Ishikawa (cell line): ENCODE measurements around the gene HNMT.

ENCODE experiments used
- CEBPB ChIP-seq: IDR thresholded peaks from 2 replicates; pipeline ENCODE4 v1.6.1; 2012
- CREB1 ChIP-seq: IDR thresholded peaks from 2 replicates; pipeline ENCODE4 v1.6.1; 2012; ENCODE audit warnings: low read depth
- EGR1 ChIP-seq: IDR thresholded peaks from 2 replicates; pipeline ENCODE4 v1.6.1; 2012
- EP300 ChIP-seq: IDR thresholded peaks from 2 replicates; pipeline ENCODE4 v1.6.1; 2012; ENCODE audit warnings: borderline replicate concordance
- NFIC ChIP-seq: IDR thresholded peaks from 2 replicates; pipeline ENCODE4 v1.6.1; 2012
- RAD21 ChIP-seq: IDR thresholded peaks from 2 replicates; pipeline ENCODE4 v1.6.1; 2012; ENCODE audit warnings: low read depth
- TAF1 ChIP-seq: IDR thresholded peaks from 2 replicates; pipeline ENCODE4 v1.6.1; 2012; ENCODE audit warnings: low read depth, mild to moderate bottlenecking
- TCF12 ChIP-seq: IDR thresholded peaks from 2 replicates; pipeline ENCODE4 v1.6.1; 2012; ENCODE audit warnings: low read depth
- YY1 ChIP-seq: IDR thresholded peaks from 2 replicates; pipeline ENCODE4 v1.6.1; 2012; ENCODE audit warnings: low read depth
- ZBTB7A ChIP-seq: IDR thresholded peaks from 2 replicates; pipeline ENCODE4 v1.6.1; 2012; ENCODE audit warnings: low read depth
- TF ChIP-seq, protein P1 (sequence below): IDR thresholded peaks from 2 replicates; pipeline ENCODE4 v1.6.1; 2012; ENCODE audit warnings: low read depth, mild to moderate bottlenecking
- TF ChIP-seq, protein P2 (sequence below): IDR thresholded peaks from 2 replicates; pipeline ENCODE4 v1.6.1; 2012

DNA sequence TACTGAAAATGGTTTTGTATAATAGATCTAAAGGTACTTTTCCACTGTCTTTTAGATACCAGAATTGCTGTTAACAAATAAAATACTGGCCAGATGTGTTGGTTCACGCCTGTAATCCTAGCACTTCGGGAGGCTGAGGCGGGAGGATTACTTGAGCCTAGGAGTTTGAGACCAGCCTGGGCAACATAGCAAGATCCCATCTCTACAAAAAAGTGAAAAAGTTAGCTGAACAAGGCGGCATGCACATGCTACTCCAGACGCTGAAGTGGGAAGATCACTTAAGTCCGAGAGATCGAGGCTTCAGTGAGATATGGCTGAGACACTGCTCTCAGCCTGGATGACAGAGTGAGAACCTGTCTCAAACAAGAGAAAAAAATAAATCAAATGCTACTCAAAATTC lies 2.8 kb downstream of the HNMT start:
- TF ChIP-seq CEBPB (no peak), RAD21 (no peak), YY1 (no peak), TCF12 (no peak), TAF1 (no peak), NFIC (no peak), EP300 (no peak), CREB1 (no peak), ZBTB7A (no peak), EGR1 (no peak)
- TF ChIP-seq, protein P1, sequence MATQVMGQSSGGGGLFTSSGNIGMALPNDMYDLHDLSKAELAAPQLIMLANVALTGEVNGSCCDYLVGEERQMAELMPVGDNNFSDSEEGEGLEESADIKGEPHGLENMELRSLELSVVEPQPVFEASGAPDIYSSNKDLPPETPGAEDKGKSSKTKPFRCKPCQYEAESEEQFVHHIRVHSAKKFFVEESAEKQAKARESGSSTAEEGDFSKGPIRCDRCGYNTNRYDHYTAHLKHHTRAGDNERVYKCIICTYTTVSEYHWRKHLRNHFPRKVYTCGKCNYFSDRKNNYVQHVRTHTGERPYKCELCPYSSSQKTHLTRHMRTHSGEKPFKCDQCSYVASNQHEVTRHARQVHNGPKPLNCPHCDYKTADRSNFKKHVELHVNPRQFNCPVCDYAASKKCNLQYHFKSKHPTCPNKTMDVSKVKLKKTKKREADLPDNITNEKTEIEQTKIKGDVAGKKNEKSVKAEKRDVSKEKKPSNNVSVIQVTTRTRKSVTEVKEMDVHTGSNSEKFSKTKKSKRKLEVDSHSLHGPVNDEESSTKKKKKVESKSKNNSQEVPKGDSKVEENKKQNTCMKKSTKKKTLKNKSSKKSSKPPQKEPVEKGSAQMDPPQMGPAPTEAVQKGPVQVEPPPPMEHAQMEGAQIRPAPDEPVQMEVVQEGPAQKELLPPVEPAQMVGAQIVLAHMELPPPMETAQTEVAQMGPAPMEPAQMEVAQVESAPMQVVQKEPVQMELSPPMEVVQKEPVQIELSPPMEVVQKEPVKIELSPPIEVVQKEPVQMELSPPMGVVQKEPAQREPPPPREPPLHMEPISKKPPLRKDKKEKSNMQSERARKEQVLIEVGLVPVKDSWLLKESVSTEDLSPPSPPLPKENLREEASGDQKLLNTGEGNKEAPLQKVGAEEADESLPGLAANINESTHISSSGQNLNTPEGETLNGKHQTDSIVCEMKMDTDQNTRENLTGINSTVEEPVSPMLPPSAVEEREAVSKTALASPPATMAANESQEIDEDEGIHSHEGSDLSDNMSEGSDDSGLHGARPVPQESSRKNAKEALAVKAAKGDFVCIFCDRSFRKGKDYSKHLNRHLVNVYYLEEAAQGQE, result no peak
- TF ChIP-seq, protein P2, sequence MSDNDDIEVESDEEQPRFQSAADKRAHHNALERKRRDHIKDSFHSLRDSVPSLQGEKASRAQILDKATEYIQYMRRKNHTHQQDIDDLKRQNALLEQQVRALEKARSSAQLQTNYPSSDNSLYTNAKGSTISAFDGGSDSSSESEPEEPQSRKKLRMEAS, result no peak
